ENCODE data around the gene FEM1C. TPM values are rescaled to one million over a fixed set of nuclear protein-coding genes. Genes with fewer than 3 reads are reported as not detected.

Gene FEM1C
- polyA plus RNA-seq, 1 donor from 2014 or later, result 16.4 TPM

DNA sequence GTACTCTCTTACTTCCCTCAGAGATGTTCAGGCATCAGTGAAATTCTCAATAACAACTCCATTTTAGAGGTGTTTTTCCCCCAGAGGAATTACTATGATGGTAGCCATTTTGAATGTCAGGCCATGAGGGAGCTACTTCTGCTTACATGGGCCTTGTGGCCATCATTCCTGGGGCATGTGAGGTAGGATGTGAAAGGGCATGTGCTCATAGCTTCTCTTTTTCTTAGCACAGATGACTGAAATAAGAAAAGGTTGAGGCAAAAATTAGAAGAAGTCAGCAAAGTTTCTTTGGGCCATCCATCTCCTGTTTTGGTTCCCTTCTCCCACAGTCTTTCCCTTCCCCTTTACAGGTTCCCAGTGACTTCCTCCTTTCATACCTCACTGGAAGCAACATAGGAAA lies 68.8 kb downstream of the FEM1C start:
- no peaks in the 10 kb centered on the region for H3K9me2 ChIP-seq (ENCODE audit: insufficient read depth, low read length)
- H3K9me3 ChIP-seq (ENCODE audit: low read length), result no peaks in the 10 kb centered on the region
- H3K36me3 ChIP-seq (ENCODE audit: insufficient read depth, low read length), result no peaks in the 10 kb centered on the region
- no peak overlapping the region for H3K4me3 ChIP-seq (ENCODE audit: low read length)
- TF ChIP-seq POLR2AphosphoS5 (IDR thresholded peaks at IDR 0.05) (no peak), EZH2 (IDR thresholded peaks at IDR 0.05; ENCODE audit: borderline replicate concordance, insufficient read depth, low read length, poor library complexity, severe bottlenecking) (no peak), SMC3 (conservative IDR thresholded peaks at IDR 0.05; ENCODE audit: poor library complexity) (no peak), TAF1 (IDR thresholded peaks at IDR 0.05; ENCODE audit: low read depth) (no peak), EP300 (conservative IDR thresholded peaks at IDR 0.05; ENCODE audit: poor library complexity, severe bottlenecking) (no peak), RAD21 (conservative IDR thresholded peaks at IDR 0.05) (no peak), MXI1 (conservative IDR thresholded peaks at IDR 0.05; ENCODE audit: poor library complexity, severe bottlenecking) (no peak), REST (IDR thresholded peaks at IDR 0.05; ENCODE audit: borderline replicate concordance) (no peak)
- TF ChIP-seq, protein P1, sequence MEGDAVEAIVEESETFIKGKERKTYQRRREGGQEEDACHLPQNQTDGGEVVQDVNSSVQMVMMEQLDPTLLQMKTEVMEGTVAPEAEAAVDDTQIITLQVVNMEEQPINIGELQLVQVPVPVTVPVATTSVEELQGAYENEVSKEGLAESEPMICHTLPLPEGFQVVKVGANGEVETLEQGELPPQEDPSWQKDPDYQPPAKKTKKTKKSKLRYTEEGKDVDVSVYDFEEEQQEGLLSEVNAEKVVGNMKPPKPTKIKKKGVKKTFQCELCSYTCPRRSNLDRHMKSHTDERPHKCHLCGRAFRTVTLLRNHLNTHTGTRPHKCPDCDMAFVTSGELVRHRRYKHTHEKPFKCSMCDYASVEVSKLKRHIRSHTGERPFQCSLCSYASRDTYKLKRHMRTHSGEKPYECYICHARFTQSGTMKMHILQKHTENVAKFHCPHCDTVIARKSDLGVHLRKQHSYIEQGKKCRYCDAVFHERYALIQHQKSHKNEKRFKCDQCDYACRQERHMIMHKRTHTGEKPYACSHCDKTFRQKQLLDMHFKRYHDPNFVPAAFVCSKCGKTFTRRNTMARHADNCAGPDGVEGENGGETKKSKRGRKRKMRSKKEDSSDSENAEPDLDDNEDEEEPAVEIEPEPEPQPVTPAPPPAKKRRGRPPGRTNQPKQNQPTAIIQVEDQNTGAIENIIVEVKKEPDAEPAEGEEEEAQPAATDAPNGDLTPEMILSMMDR (IDR thresholded peaks at IDR 0.05; ENCODE audit: poor library complexity, severe bottlenecking), result no peak
- H4K20me1 ChIP-seq (ENCODE audit: insufficient read depth), result no peaks in the 10 kb centered on the region
- H3F3A ChIP-seq (ENCODE audit: insufficient read depth, low read length, poor library complexity, severe bottlenecking), result no peaks in the 10 kb centered on the region
- no peaks in the 10 kb centered on the region for H3K79me2 ChIP-seq (replicated peaks; ENCODE audit: insufficient read depth, low read length)
- no peaks in the 10 kb centered on the region for H3K27me3 ChIP-seq (ENCODE audit: insufficient read depth, low read depth, low read length)
- no peak overlapping the region for H3K4me2 ChIP-seq (ENCODE audit: low read length)
- H3K9ac ChIP-seq (ENCODE audit: low read length), result no peak overlapping the region
- no peak overlapping the region for H2AFZ ChIP-seq (ENCODE audit: low read depth, low read length)
- H3K27ac ChIP-seq (ENCODE audit: low read length), result no peak overlapping the region

DNA sequence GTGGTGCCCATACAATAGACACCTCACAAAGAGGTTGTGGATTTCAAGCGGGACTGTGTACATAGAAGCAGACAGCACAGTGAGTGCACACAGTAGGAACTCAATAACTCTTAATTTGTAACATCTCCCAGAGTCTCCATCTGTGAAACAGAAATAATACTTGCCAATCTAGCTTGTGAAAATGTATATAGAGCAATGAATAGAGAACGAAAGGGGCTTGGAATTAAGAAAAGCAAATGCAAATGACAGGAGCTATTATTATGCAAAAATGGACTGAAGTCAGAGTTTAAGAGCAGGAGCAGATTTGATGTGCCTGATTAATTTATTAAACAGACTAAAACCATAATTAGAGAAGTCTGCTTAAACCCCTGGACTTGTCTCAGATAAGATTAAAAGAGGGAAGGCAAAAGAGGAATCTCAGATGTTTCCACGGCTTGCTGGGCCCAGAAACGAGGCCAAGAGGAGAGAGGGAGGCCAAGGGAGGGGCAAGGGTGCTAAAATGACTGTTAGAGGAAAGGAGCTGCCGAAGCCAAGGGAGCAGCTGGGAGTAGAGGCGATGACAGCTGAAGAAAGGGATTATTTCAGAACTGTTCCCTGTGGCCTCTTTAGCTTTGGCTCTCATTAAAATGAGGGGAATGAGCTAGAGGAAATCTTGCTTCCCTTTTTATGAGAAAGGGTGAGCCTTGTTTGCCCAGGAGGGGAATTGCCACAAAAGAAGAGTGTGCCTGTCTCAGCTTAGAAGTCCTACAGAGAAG lies 72.1 kb downstream of the FEM1C start:
- no peak overlapping the region for H3K4me3 ChIP-seq (ENCODE audit: low read length)

More for the DNA sequence above, 72.1 kb downstream of the FEM1C start:
- Histone ChIP-seq H3K36me3 (ENCODE audit: insufficient read depth, low read length) (no peaks in the 10 kb centered on the region), H3K4me2 (ENCODE audit: low read length) (no peak overlapping the region), H3K27me3 (ENCODE audit: insufficient read depth, low read depth, low read length) (no peaks in the 10 kb centered on the region), H3F3A (ENCODE audit: insufficient read depth, low read length, poor library complexity, severe bottlenecking) (no peaks in the 10 kb centered on the region), H3K9me2 (ENCODE audit: insufficient read depth, low read length) (no peaks in the 10 kb centered on the region), H2AFZ (ENCODE audit: low read depth, low read length) (no peak overlapping the region), H4K20me1 (ENCODE audit: insufficient read depth) (no peaks in the 10 kb centered on the region), H3K9ac (ENCODE audit: low read length) (no peak overlapping the region), H3K79me2 (replicated peaks; ENCODE audit: insufficient read depth, low read length) (no peaks in the 10 kb centered on the region), H3K27ac (ENCODE audit: low read length) (no peak overlapping the region), H3K9me3 (ENCODE audit: low read length) (no peaks in the 10 kb centered on the region)
- TF ChIP-seq POLR2AphosphoS5 (IDR thresholded peaks at IDR 0.05) (no peak), EZH2 (IDR thresholded peaks at IDR 0.05; ENCODE audit: borderline replicate concordance, insufficient read depth, low read length, poor library complexity, severe bottlenecking) (no peak), SMC3 (conservative IDR thresholded peaks at IDR 0.05; ENCODE audit: poor library complexity) (no peak), MXI1 (conservative IDR thresholded peaks at IDR 0.05; ENCODE audit: poor library complexity, severe bottlenecking) (no peak), EP300 (conservative IDR thresholded peaks at IDR 0.05; ENCODE audit: poor library complexity, severe bottlenecking) (no peak), TAF1 (IDR thresholded peaks at IDR 0.05; ENCODE audit: low read depth) (no peak), RAD21 (conservative IDR thresholded peaks at IDR 0.05) (no peak), REST (IDR thresholded peaks at IDR 0.05; ENCODE audit: borderline replicate concordance) (no peak)
- TF ChIP-seq, protein P1 (IDR thresholded peaks at IDR 0.05; ENCODE audit: poor library complexity, severe bottlenecking), result no peak

Measured in neural cell (in vitro differentiated cells).